Panc1 (cell line): ENCODE measurements around the gene CPNE4.

Source experiments
- SIN3A ChIP-seq: IDR thresholded peaks from 2 replicates; pipeline ENCODE4 v1.6.1; 2012; ENCODE audit warnings: low read depth, mild to moderate bottlenecking, low read length, moderate library complexity, borderline replicate concordance; ENCODE audit not compliant: insufficient read depth
- TCF7L2 ChIP-seq: IDR thresholded peaks from 2 replicates; pipeline ENCODE4 v1.6.1; 2011; ENCODE audit warnings: mild to moderate bottlenecking, low read depth, low read length, inconsistent platforms
- TF ChIP-seq, protein P1 (sequence below): fragments of 450-650 bp; IDR thresholded peaks from 2 replicates; pipeline ENCODE4 v1.5.1; 2017; ENCODE audit warnings: mild to moderate bottlenecking
- TF ChIP-seq, protein P2 (sequence below), 2 experiments: IDR thresholded peaks; 2 replicates each; pipeline ENCODE4 v1.6.1; 2011 to 2012; ENCODE audit warnings: low read depth in 2 of 2, control low read depth in 1 of 2, low read length in 1 of 2, mild to moderate bottlenecking in 1 of 2, moderate library complexity in 1 of 2; ENCODE audit not compliant: insufficient read depth in 1 of 2

- TF ChIP-seq SIN3A (no peak), TCF7L2 (no peak)
- TF ChIP-seq, protein P1, sequence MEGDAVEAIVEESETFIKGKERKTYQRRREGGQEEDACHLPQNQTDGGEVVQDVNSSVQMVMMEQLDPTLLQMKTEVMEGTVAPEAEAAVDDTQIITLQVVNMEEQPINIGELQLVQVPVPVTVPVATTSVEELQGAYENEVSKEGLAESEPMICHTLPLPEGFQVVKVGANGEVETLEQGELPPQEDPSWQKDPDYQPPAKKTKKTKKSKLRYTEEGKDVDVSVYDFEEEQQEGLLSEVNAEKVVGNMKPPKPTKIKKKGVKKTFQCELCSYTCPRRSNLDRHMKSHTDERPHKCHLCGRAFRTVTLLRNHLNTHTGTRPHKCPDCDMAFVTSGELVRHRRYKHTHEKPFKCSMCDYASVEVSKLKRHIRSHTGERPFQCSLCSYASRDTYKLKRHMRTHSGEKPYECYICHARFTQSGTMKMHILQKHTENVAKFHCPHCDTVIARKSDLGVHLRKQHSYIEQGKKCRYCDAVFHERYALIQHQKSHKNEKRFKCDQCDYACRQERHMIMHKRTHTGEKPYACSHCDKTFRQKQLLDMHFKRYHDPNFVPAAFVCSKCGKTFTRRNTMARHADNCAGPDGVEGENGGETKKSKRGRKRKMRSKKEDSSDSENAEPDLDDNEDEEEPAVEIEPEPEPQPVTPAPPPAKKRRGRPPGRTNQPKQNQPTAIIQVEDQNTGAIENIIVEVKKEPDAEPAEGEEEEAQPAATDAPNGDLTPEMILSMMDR: no peak
- TF ChIP-seq, protein P2, sequence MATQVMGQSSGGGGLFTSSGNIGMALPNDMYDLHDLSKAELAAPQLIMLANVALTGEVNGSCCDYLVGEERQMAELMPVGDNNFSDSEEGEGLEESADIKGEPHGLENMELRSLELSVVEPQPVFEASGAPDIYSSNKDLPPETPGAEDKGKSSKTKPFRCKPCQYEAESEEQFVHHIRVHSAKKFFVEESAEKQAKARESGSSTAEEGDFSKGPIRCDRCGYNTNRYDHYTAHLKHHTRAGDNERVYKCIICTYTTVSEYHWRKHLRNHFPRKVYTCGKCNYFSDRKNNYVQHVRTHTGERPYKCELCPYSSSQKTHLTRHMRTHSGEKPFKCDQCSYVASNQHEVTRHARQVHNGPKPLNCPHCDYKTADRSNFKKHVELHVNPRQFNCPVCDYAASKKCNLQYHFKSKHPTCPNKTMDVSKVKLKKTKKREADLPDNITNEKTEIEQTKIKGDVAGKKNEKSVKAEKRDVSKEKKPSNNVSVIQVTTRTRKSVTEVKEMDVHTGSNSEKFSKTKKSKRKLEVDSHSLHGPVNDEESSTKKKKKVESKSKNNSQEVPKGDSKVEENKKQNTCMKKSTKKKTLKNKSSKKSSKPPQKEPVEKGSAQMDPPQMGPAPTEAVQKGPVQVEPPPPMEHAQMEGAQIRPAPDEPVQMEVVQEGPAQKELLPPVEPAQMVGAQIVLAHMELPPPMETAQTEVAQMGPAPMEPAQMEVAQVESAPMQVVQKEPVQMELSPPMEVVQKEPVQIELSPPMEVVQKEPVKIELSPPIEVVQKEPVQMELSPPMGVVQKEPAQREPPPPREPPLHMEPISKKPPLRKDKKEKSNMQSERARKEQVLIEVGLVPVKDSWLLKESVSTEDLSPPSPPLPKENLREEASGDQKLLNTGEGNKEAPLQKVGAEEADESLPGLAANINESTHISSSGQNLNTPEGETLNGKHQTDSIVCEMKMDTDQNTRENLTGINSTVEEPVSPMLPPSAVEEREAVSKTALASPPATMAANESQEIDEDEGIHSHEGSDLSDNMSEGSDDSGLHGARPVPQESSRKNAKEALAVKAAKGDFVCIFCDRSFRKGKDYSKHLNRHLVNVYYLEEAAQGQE (IDR thresholded peaks at IDR 0.05; ENCODE audit: insufficient read depth in 1 of 2, low read depth in 2 of 2, low read length in 1 of 2): no peak
Observed at GRCh38 chr3:131505421-131505820, 529.4 kb downstream of the CPNE4 start.
